Inflammatory macrophage treated with lipopolysaccharide for 1 hour (primary cell): ENCODE data around the gene ALDOA.
A peak's percentile ranks its signal among the peaks of the same experiment; 100 is the strongest.

ENCODE experiments used
- DNase-seq, 2 donors: peaks; one replicate each; pipeline ENCODE4 v3.0.0-alpha.2; 2020 to 2022

Gene ALDOA

DNA sequence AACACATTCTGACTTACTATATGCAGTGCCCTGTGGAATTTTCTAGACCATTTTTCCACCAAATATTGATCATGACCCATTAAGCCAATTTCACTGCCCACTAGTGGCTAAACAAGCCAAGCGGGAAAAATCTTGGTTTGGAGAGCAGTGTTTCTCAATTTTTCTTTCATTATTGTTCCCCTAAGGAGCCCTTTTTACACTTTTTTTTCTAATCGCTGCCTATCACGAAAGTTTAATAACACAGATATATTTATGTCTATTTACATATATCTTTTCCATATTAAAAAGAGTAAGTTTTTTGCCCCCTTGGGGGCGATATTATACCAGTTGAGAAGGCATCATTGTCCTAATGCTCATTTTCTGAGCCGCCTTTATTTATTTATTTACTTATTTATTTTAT is 23.7 kb upstream of the ALDOA start:
- DNase-seq, result peak; percentile 8 to 75

DNA sequence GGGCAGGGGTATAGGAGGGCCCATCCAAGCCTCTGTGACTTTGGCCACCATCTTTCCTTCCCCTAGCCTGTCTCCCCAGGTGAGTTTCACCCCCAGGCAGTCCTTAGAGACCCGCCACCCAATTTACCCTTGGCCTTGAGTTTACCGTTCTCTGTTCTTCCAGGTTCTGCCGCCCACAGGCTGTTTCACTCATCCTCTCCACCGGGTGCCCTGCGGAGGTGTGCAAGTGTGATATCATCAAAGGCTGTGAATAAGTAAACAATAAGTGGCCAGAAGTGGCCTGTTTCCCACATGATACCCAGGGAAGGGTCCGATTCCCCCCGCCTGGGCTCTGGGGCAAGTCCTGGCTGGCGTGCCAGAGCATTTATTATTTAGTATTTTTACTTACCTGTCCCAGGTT is 19.4 kb upstream of the ALDOA start:
- no peak for DNase-seq

DNA sequence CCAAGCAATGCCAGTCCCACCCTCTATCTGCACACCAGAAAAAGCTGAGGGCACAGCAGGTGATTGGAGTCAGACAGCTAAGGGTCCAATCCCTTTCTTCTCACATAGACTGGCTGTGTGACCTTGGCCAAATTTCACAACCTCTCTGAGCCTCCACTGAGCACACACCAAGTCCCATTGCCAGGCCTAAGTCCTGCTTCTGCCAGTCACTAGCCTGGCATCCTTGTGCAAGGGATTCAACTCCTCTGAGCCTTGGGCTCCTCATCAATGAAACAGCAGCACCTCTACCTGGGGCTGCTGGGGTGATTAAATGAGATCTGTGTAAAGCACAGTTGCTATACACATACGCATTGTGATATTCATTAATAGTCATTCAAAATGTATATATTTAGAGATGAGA is 19.0 kb upstream of the ALDOA start:
- DNase-seq, result no peak

DNA sequence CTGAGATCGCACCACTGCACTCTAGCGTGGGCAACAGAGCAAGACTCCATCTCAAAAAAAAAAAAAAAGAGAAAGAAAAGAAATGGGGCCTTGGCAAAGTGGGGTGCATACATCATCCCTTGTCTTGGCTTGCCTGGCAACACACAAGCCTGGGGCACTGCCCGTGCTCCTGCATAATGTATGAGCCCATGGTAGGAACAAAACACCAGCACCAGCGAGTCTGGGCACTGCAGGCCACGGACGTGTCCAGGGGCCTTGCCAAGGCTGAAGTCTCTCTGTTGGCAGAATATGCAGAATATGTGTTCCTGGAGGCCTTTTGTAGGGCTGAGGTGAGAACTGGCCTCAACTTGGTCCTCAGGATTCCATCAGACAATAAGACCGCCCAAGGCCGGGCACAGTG is 15.7 kb upstream of the ALDOA start:
- DNase-seq, result no peak

DNA sequence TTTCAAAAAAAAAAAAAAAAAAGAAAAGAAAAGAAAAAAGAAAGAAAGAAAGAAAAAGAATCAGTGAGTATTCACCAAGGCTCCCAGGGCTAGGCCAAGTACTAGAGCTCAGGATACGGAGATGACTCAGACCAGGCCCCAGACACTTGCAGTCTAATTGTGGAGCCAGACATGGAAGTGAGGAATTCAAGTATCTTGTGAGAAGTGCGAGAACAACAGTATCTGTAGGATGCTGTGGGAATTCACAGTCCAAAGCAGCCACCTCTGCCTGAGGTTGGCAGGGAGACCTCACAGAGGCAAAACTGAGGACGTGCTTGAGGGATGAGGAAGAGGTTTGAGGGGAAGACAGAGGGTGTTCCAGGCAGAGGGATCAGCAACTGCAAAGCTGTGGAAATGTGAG is 14.0 kb upstream of the ALDOA start:
- peak in 1 of 2 donors; percentile 2 for DNase-seq

DNA sequence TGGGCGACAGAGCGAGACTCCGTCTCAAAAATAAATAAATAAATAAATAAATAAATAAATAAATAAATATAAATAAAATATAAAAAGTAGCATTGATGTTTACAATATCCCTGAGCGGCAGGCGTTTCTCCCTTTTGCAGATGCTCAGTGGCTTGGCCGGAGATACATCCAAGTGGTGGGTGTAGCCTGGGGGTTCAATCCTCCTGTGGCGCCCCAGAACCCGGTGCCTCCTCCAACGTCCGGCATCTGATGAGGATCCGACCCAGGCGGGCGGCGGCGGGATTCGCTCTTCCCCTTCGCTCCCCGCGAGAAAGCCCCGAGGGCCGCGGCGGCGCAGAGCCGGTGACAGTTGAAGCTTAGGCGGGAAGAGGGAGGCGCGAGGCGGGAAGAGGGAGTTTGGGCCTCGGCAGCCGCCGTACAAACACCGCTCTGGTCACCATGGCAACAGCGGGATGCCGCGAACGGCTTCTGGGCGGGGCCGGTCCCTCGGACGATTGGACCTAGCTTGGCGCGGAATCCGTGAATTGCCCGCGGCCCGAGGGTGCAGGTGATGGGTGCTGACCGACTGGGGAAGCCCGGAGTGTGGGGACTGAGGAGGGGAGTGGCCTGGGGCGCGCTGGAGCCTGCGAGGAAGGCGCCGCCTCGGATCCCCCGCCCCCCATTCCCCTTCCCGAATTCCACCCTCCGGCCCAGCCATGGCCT is 12.7 kb upstream of the ALDOA start:
- peak; percentile 88 to 96 for DNase-seq

DNA sequence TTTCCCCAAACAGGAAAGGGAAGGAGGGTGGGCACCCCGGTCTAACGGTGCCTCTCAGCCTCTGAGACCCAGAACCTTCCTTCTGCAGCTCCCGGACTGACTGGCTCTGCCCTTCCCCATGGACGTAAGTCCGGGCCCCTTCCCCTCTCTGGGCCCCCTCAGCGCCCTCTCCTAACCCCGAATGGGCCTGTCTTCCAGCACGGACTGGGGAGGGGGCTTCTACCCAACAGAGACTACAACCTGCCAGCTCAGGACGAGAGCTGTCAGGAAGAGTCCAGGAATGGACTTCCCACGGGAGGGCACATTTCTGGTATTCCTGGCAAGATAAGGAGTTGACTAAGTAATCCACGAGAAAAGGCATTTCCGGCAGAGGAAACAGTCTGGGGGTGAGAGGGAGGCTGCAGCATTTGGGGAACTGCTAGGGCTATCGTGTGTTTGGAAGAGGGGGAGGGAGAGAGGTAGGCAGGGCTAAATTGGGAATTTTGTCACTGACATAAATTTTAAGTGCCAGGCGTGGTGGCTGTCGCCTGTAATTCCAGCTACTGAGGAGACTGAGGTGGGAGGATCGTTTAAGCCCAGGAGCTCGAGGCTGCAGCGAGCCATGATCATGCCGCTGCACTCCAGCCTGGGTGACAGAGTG is 12.1 kb upstream of the ALDOA start:
- DNase-seq, result peak; percentile 25 to 31

DNA sequence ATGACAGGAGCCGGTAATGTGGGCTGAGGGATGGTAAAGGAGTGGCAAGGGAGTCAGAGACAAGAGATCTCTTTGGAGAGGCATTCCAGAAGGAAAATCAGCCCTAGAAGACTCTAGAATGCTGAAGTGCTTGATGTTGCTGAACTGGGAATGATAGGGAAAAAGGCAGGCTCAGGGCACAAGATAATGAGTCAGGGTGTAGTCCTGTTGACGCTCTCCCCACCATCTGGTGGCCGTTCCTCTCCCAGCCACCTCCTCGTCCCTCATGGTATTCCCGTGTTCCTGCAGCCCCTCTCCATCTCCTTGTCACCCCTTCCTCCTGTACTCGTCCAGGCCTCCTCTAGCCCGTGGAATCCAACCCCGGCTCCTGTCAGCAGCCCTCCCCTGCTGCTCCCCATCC is 11.1 kb upstream of the ALDOA start:
- no peak for DNase-seq

DNA sequence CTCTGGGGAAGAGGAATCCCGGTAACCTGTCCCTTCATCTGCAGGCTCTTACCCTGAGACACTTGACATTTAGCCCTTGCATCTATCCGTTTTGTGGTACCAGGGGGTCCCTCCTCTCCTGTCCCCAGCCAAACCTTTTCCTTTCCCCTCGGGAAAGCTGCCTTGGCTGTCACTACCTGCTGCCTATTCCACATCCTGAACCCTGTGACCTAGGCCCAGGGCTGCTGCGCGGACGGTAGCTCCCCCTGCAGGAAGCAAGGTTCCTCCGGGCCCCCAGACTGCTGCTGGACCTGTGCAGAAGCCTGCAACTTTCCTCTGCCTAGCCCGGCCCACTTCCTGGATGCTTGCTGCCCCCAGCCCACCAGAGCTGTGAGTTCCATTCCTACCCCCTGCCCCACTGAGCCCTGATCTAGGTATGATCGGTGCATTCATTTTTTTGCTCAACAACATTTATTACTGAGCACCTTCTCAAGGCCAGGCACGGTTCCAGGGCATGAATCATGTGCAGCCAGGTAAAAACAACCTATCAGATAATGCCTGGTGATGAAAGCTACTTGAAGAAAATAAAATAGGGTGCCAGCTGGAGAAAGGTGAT is 10.5 kb upstream of the ALDOA start:
- DNase-seq, result peak; percentile 20 to 37

DNA sequence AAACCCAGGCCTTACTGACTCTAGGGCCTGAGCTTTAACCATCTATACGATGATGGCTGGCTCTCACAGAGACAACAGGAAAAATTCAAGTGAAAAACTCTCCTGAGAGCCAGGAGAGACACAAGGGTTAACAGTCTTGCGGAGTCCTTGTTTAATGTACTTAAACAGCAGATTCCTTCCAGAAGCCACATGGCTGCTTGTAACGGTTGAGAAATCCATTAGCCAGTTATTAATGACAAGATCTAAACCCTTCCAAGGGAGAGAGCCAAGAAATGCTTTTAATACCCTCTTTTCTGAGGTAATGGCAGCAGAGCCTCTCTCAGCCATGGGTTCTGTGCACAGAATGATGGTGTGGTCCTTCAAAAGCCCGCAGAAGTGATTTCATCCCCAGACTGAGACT is 5.2 kb upstream of the ALDOA start:
- no peak for DNase-seq

DNA sequence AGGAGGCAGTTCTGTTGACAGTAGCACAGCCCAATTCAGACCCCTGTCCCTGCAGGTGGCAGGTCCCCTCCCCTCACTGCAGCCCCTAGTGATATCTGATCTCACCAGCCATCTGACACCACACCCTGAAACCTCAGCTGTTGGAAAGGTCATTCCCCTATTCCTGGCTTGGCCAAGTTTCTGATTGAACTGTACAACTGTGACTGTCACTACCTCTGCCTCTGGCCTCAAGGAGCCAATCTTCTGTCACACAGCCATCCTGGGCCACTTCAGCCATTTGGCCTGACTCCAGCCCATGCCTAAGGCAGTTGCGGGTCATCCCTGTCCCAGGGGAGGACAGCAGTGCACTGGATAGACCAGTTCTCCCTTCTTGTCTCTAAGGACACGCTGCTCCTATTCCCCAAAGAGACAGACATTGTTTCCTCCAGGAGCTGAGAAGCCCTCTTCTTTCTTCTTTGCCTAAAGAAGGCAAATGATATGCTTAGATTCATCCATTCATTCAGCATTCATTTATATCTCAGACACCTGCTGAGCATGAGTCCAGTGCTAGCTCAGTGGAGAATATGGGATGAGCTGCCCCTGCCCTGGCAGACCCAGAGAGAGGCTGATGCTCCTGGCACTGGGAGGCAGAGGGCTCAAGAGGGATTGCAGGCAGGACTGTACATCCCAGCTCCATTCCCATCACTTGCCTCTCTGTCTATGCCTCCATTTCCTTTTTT is 4.6 kb upstream of the ALDOA start:
- no peak for DNase-seq

DNA sequence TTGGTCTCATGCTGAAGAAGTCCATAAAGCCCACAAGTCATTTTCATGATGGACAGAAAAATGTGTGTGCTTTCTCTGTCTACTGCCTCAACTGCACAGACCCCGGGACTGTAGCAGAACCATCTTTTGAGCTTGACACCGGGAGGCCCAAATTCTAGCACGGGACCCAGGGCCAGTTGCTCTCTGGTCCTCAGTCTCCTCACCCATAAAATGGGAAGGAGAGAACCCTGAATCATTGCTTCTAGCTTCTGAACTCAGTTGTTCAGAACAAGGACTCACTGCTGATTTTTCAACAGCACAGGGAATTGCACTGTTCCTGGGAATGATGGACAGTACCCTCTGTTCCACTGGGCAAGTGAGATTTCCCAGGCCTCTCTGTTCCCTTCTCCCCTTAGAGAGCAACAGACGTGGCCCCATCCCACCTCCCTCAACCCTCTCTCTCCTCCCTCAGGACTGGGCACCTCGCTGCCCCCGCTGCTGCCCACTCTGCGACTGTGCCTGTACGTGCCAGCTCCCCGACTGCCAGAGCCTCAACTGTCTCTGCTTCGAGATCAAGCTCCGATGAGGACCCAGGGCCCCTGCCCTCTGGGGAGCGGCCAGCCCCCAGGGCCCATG is 2.2 kb upstream of the ALDOA start:
- no peak for DNase-seq

DNA sequence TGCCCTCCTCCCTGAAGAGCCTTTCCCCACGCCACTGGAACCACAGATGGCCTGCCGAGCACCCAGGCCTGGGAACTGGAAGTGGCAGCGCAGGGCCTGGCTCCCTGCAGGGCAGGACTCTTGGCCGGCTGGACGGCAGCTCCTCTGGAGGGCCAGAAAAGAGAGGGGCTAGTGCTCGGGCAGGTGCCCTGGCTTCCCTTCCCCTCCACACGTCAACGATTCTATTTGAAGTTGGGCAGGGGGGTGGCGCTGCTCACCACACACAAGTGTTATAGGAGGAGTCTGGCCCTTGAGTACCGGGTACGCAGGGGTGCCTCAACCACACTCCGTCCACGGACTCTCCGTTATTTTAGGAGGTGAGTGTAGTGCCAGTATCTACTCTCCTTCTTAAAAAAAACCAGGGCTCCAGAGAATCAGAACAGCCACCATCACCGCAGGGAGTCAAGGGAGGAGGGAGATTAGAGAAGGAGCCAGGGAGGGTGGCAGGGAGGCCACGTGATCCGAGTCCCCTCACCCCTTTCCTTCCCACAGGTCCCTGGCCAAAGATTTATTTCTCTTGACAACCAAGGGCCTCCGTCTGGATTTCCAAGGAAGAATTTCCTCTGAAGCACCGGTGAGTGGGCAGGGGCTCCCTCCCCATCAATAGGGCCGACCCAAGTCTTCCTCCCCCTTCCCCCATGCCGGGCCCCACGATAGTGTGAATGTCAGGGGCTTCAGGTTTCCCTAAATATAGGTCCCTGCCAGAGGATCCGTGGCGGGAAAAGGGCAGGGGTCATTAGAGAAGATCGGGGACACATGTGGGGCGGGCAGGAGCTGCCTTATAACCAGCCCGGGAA is 1.4 kb upstream of the ALDOA start:
- peak in 1 of 2 donors; percentile 22 for DNase-seq

DNA sequence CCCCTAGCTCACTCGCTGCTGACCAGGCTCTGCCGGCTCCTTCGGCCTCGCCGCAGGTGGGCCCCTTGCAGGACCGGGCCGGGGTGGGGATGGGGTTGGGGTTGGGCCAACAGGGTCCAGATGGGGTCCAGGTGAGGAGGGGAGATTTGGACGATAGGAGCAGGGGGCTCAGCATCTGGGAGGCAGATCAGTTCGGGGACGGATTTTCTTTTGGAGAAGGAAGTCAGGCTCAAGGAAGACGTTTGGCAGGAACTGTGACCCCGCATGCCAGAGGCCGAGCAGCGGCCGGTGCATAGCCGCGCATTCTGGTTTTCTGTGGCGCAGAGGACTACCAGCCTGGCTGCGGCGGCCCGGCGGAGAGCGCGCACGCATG is 845 bp upstream of the ALDOA start:
- no peak for DNase-seq

DNA sequence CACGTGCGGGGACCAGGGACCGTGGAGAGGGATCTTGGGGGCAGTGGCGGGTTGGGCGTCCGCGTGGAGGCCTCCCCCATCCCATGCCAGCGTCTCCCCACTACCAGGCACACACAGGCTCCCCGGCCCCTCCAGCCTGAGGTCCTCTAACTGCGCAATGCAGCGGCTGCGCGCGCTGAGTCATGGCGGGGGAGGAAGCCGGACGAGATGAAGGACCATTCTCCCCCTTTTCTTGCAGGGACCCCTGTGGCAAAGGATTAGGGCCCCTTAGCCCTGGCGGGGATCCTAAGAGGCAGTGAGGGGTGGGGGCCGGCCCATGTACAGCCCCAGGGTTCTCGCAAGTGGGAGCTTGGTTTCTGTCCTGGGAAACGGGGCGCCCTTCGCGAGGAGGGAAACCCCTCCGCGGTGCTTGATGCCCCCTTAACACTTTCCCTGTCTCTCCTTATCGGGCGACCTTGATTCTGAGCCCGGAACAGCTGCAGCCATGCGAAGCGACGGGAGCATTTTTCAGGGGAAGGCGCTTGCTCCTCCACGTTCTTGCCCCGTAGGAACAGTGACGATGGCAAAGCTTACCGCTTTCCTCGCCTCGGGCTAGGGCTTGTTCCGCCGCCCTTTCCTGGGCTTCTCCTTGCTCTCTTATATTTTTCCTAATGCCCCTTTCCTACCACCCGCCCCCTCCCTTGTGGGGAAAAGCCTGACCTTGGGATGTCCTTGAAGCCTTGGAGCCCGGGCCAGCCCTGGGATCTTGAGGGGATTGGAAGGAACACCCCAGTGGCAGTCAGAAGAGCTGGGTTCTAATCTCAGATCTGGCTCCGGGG is 592 bp downstream of the ALDOA start:
- peak; percentile 55 to 62 for DNase-seq

DNA sequence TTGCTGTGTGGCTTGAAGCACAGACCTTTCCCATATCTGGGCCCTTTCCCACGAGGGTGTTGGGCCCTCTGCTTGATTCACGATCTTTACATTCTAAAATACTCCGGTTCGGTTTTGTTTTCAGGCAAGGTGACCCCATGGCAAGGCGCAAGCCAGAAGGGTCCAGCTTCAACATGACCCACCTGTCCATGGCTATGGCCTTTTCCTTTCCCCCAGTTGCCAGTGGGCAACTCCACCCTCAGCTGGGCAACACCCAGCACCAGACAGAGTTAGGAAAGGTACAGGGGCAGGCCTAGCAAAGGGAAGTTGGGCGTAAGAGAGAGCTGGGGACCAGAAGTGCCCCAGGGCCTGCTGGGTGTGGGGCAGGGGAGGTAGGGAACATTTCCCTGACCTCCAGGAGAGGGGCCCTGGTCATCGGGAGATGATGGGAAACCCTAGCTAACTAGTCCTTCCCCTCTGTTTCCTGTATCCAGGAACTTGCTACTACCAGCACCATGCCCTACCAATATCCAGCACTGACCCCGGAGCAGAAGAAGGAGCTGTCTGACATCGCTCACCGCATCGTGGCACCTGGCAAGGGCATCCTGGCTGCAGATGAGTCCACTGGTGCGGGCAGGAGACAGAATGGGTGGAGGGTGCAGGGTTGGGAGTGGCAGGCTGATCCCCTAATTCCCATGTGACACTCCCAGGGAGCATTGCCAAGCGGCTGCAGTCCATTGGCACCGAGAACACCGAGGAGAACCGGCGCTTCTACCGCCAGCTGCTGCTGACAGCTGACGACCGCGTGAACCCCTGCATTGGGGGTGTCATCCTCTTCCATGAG is 1.4 kb downstream of the ALDOA start:
- DNase-seq, result peak; percentile 46 to 63

DNA sequence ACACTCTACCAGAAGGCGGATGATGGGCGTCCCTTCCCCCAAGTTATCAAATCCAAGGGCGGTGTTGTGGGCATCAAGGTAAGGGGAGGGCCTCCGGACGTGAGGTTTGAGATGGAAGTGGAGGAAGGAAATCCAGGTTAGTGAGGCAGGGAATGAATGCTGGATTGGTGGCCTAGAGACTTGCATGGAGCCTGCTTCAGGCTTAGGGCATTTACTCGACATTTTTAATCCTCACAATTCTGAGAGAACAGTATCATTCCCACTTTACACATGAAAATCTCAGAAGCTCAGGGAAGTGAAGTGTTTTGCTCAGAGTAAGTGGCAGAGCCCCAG is 2.0 kb downstream of the ALDOA start:
- no peak for DNase-seq

DNA sequence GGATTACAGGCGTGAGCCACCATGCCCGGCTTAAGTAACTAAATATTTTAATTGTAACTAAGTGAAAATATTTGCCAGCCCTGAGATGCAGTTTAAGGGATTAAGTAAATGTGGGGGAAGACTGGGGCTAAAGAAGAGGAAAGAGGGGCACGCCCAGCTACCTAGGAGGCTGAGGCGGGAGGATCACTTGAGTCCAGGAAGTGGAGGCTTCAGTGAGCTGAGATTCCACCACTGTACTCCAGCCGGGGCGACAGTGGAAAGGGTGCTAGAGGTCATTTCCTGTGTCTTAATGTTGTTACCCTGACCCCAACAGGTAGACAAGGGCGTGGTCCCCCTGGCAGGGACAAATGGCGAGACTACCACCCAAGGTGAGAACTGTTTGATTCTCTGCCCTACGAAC is 2.8 kb downstream of the ALDOA start:
- DNase-seq, result no peak

DNA sequence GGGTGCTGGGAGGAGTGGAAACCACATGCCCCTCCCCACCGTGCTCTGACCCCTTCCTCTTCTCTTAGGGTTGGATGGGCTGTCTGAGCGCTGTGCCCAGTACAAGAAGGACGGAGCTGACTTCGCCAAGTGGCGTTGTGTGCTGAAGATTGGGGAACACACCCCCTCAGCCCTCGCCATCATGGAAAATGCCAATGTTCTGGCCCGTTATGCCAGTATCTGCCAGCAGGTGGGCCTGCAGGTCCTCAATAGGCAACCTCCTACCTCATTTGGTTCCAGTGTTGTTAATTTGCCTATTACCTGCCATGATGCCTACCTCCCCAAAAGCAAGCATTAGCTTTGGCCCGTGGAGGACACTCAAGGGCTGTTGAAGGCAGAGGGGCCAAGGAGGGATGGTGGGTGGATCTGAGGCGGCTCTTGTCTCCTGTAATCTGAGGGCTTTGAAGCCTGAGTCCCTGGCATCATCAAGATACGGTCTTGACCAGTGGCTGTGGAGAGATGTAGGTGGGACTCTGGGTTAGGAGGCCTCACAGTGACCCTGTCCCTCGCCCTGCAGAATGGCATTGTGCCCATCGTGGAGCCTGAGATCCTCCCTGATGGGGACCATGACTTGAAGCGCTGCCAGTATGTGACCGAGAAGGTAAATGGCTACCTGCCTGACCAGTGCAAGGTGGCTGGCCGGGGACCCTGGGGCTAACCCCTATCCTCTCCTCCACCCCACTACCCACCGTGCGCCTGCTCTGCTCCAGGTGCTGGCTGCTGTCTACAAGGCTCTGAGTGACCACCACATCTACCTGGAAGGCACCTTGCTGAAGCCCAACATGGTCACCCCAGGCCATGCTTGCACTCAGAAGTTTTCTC is 3.4 kb downstream of the ALDOA start:
- DNase-seq, result peak; percentile 9 to 52
